Vagina (tissue), 2 donors: ENCODE measurements around the gene PCDH17.

ENCODE experiments used
- POLR2A ChIP-seq, 2 donors: fragments of 450-650 bp; IDR thresholded peaks; one replicate each; pipeline ENCODE4 v1.6.1; 2017; ENCODE audit warnings: antibody characterized with exemption in 2 of 2, mild to moderate bottlenecking in 2 of 2, moderate library complexity in 2 of 2
- TF ChIP-seq, protein P1 (sequence below), 3 experiments: fragments of 450-650 bp in 2 of 3; fragments of 200-600 bp in 1 of 3; sonication (generic) in 1 of 3; IDR thresholded peaks; one replicate each; pipeline ENCODE4 v1.5.1; 2017 to 2019; ENCODE audit warnings: antibody characterized with exemption in 3 of 3, mild to moderate bottlenecking in 2 of 3, moderate library complexity in 2 of 3

DNA sequence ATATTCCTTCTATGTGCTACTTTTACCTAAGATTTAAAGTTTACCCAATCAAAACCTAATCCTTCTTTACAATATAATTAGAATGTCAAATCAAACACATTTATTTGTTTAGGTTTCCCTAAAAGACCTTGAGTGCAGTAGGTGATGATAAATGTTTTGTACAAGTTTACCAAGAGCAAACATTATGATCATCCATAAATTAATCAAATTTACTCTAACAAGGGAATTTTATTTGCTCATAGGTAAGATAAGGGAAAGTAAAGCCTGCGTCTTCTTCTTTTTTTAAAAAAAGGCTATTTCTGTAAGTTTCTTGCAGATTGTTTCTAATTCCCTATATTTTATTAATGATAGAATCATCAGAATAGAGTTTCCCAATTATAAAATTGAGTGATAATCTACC, 48.0 kb upstream of the PCDH17 start:
- TF ChIP-seq, protein P1, sequence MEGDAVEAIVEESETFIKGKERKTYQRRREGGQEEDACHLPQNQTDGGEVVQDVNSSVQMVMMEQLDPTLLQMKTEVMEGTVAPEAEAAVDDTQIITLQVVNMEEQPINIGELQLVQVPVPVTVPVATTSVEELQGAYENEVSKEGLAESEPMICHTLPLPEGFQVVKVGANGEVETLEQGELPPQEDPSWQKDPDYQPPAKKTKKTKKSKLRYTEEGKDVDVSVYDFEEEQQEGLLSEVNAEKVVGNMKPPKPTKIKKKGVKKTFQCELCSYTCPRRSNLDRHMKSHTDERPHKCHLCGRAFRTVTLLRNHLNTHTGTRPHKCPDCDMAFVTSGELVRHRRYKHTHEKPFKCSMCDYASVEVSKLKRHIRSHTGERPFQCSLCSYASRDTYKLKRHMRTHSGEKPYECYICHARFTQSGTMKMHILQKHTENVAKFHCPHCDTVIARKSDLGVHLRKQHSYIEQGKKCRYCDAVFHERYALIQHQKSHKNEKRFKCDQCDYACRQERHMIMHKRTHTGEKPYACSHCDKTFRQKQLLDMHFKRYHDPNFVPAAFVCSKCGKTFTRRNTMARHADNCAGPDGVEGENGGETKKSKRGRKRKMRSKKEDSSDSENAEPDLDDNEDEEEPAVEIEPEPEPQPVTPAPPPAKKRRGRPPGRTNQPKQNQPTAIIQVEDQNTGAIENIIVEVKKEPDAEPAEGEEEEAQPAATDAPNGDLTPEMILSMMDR (IDR thresholded peaks at IDR 0.05): no peak
- no peak for TF ChIP-seq POLR2A (IDR thresholded peaks at IDR 0.05)
